Esophagus squamous epithelium (tissue), 5 donors: ENCODE measurements around the gene LCP1. TPM values are rescaled to one million over a fixed set of nuclear protein-coding genes. Genes with fewer than 3 reads are reported as not detected.

Experiments
- DNase-seq: peaks from one replicate; lab custom pipeline; 2025; lab: John Stamatoyannopoulos, UW
- H3K27ac ChIP-seq, 4 donors: fragments of 200-600 bp; sonication (generic); one replicate each; pipeline ENCODE4 v1.5.1; 2016 to 2019; ENCODE audit warnings: mild to moderate bottlenecking in 1 of 4
- H3K27me3 ChIP-seq, 4 donors: fragments of 200-600 bp; sonication (generic); 1 replicate in 3 of 4; 2 replicates in 1 of 4; pipeline versions ENCODE4 v1.5.1 to v1.6.0; 2017 to 2021; ENCODE audit warnings: antibody characterized with exemption in 1 of 4
- H3K36me3 ChIP-seq, 3 donors: fragments of 200-600 bp; sonication (generic); one replicate each; pipeline ENCODE4 v1.5.1; 2016 to 2019
- H3K4me1 ChIP-seq, 3 donors: fragments of 200-600 bp; sonication (generic); one replicate each; pipeline ENCODE4 v1.5.1; 2017 to 2019
- H3K4me3 ChIP-seq, 4 donors: fragments of 200-600 bp; sonication (generic); 1 replicate in 3 of 4; 2 replicates in 1 of 4; pipeline ENCODE4 v1.5.1; 2016 to 2019; ENCODE audit warnings: mild to moderate bottlenecking in 2 of 4, moderate library complexity in 1 of 4
- H3K9me3 ChIP-seq, 3 donors: fragments of 200-600 bp; sonication (generic); one replicate each; pipeline ENCODE4 v1.5.1; 2016 to 2019
- POLR2A ChIP-seq, 4 donors: fragments of 450-650 bp; IDR thresholded peaks; one replicate each; pipeline ENCODE4 v1.6.1; 2017; ENCODE audit warnings: antibody characterized with exemption in 4 of 4, mild to moderate bottlenecking in 4 of 4, moderate library complexity in 3 of 4
- WGBS, 2 donors: methylation state at CpG; one replicate each; pipeline ENCODE4 v1.1.5; 2018; 5-methylcytosine and 5-hydroxymethylcytosine counted together
- intact Hi-C: fragments of 100-400 bp; cut with DNase I; formaldehyde crosslinking; loops from one replicate; pipeline ENCODE4 v1.15.0; 2022
- total RNA-seq, 4 donors: library from RNA; depleted of rRNA; stranded (reverse); fragments of >200 nt; gene quantifications; one replicate each; pipeline ENCODE4 v1.1.0, GENCODE V29; 2016
- TF ChIP-seq, protein P1 (sequence below), 6 experiments: fragments of 450-650 bp in 4 of 6; fragments of 200-600 bp in 2 of 6; sonication (generic) in 2 of 6; IDR thresholded peaks; one replicate each; pipeline ENCODE4 v1.5.1; 2016 to 2019; ENCODE audit warnings: antibody characterized with exemption in 6 of 6, mild to moderate bottlenecking in 4 of 6, moderate library complexity in 4 of 6
- donor health status: DM: yes; HTN: yes; CAD: no.

The LCP1 gene
- total RNA-seq, 4 donors from 2014 or later = 8.7 to 33.9 (median 21.9) TPM

DNA sequence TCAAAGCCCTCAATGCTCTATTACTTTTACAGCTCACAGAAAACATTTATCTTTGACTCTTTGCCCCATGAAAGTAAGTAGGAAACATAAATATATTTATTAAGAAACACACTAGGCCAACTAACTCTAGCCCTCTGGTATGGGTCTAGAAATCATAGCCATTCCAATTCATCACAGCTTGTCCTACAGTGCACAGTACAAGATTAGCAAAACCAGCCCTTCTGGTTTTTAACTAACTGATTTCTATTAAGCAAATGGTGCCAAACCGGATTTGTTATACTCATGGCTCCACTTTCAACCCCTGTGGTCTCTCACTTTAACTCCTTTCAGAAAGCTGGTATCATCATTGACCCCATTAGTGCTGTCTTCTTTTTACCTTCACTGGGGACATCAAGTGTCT, 24.2 kb upstream of the LCP1 start:
- H3K9me3 ChIP-seq = no peaks in the 10 kb centered on the region
- TF ChIP-seq POLR2A (IDR thresholded peaks at IDR 0.05) = no peak
- TF ChIP-seq, protein P1, sequence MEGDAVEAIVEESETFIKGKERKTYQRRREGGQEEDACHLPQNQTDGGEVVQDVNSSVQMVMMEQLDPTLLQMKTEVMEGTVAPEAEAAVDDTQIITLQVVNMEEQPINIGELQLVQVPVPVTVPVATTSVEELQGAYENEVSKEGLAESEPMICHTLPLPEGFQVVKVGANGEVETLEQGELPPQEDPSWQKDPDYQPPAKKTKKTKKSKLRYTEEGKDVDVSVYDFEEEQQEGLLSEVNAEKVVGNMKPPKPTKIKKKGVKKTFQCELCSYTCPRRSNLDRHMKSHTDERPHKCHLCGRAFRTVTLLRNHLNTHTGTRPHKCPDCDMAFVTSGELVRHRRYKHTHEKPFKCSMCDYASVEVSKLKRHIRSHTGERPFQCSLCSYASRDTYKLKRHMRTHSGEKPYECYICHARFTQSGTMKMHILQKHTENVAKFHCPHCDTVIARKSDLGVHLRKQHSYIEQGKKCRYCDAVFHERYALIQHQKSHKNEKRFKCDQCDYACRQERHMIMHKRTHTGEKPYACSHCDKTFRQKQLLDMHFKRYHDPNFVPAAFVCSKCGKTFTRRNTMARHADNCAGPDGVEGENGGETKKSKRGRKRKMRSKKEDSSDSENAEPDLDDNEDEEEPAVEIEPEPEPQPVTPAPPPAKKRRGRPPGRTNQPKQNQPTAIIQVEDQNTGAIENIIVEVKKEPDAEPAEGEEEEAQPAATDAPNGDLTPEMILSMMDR (IDR thresholded peaks at IDR 0.05) = no peak
- no peak overlapping the region for H3K27ac ChIP-seq
- H3K36me3 ChIP-seq = no peaks in the 10 kb centered on the region
- H3K4me3 ChIP-seq = no peak overlapping the region
- no peaks in the 10 kb centered on the region for H3K27me3 ChIP-seq
- intact Hi-C loops = no loop called here
- no peak for DNase-seq
- peaks cover 0 to 7% (median 0%) of the 10 kb centered on the region in 3 donors for H3K4me1 ChIP-seq
- 20 to 56% methylated on average over 1 of the region's 1 CpG for WGBS, 2 donors

DNA sequence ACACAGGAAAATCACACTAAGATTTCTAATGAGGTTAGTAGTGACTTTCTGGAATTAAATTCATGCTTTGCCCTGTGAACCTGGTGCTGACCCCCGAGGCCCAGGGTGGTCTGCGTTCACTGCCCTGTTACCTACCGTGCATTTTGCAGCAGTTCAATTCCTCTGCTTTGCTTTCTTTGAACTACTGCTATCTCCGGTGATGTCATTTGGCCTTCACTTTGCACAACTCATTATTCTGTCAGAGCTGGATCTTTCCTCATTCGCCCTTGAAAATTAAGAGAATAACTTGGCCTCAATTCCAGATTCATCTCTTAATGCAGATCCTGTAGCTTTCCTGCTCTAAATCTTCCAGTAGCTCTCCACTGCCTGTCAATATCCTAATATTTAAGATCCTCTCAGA, 21.0 kb upstream of the LCP1 start:
- H3K4me1 ChIP-seq = peaks cover 0 to 4% (median 0%) of the 10 kb centered on the region in 3 donors
- H3K36me3 ChIP-seq = no peaks in the 10 kb centered on the region
- no peaks in the 10 kb centered on the region for H3K27me3 ChIP-seq
- H3K4me3 ChIP-seq = no peak overlapping the region
- no peak for DNase-seq
- H3K9me3 ChIP-seq = no peaks in the 10 kb centered on the region
- WGBS, 2 donors = 83 to 92% methylated on average over 5 of the region's 5 CpGs
- H3K27ac ChIP-seq = no peak overlapping the region
- TF ChIP-seq, protein P1 (IDR thresholded peaks at IDR 0.05) = no peak
- TF ChIP-seq POLR2A (IDR thresholded peaks at IDR 0.05) = no peak
- intact Hi-C loops = no loop called here

DNA sequence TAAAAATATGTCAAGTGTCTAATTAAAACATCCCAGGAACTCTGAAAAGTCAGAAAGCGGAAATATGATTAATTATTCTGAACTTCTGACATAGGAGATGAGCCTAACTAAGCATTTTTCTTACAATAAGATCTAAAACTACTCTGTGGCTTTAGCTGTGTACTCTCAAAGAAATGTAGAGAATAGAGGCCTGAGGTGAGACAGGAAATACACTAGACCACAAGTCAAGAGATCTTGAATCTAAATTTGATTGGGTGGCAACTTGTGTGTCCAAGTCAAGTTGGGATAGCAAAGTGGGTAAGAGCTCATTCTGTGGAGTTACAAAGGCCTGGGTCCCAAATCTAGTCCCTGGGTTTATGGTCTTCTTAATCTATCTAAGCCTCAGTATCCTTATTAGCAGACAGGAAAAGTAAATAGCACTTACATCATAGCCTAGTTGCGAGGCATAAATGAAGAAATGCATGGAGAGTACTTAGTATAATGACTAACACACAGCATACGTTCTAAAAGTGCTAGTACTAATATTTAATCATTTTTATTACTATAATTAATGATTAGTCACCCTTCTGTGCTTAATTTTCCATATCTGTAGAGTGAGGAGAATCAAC, 20.3 kb upstream of the LCP1 start:
- DNase-seq = no peak
- intact Hi-C loops = no loop called here
- WGBS, 2 donors = 66 to 67% methylated on average over 3 of the region's 3 CpGs

DNA sequence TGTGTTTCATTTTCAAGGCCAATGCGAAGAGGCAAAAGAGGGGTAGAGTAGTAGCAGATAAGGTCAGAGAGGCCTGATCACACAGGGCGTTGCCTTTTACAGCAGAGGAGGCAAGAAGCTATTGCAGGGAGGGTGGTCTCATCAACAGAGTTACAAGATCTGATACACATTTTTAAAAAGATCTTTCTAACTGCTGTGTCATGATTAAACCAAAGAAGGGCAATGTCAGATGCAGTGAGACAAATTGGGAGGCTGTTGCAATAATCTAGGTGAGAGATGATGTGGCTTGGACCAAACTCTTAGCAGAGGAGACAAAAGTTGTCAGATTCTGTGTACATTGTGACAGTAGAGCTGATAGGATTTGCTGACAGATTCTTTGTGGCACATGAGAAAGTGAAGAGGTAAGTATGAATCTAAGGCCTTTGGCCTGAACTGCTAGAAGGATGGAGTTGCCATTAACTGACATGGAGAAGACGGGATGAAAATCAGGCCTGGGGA, 16.8 kb upstream of the LCP1 start:
- Histone ChIP-seq H3K36me3 (no peaks in the 10 kb centered on the region), H3K27me3 (no peaks in the 10 kb centered on the region), H3K4me3 (no peak overlapping the region), H3K9me3 (no peaks in the 10 kb centered on the region), H3K4me1 (no peaks in the 10 kb centered on the region), H3K27ac (no peak overlapping the region)
- no peak for DNase-seq
- 71 to 77% methylated on average over 3 of the region's 3 CpGs for WGBS, 2 donors
- TF ChIP-seq POLR2A (IDR thresholded peaks at IDR 0.05) = no peak
- TF ChIP-seq, protein P1 (IDR thresholded peaks at IDR 0.05) = no peak
- intact Hi-C loops = no loop called here

More for the DNA sequence above, 20.3 kb upstream of the LCP1 start:
- Histone ChIP-seq H3K4me1 (peaks cover 0 to 4% (median 0%) of the 10 kb centered on the region in 3 donors), H3K4me3 (no peak overlapping the region), H3K27me3 (no peaks in the 10 kb centered on the region), H3K27ac (no peak overlapping the region), H3K9me3 (no peaks in the 10 kb centered on the region), H3K36me3 (no peaks in the 10 kb centered on the region)
- TF ChIP-seq, protein P1 (IDR thresholded peaks at IDR 0.05) = no peak
- TF ChIP-seq POLR2A (IDR thresholded peaks at IDR 0.05) = no peak

DNA sequence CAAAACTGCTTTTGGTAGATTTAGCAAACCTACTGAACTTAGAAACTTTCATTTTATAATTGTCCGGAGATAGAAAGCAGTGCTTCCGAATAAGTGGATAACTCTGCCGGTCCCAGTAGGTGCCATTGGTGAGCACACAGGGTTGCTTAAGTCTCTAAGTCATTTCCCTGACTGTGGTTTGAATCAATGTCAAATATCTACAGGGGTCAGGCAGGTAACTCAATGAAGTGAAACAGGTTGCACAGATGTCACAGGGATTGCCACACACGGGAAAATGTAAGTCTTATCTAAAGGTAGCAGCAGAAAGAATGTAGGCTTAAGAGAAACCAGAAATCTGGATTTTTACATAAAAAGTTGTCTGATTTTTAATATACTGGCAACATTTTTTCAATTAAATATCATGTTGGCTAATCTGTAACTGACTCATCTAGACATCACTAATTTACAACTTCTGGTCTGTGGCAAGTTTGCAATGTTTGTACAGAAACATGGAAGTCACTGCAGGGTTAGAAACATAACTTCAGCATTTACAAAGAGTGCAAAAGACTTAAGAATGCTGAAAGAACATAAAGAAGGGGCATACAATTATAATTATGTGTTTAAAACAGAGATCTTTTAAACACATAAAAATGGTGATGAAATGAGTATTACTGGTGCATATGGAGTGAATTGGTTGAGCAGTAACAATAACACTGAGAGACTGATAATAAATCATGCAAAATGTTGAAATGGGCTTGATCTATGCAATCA, 15.5 kb upstream of the LCP1 start:
- H3K27me3 ChIP-seq = no peaks in the 10 kb centered on the region
- WGBS, 2 donors = 54 to 74% methylated on average over 4 of the region's 4 CpGs
- TF ChIP-seq POLR2A (IDR thresholded peaks at IDR 0.05) = no peak
- TF ChIP-seq, protein P1 (IDR thresholded peaks at IDR 0.05) = no peak
- H3K9me3 ChIP-seq = no peaks in the 10 kb centered on the region
- no peak overlapping the region for H3K27ac ChIP-seq
- H3K36me3 ChIP-seq = no peaks in the 10 kb centered on the region
- intact Hi-C loops = no loop called here
- no peaks in the 10 kb centered on the region for H3K4me1 ChIP-seq
- no peak overlapping the region for H3K4me3 ChIP-seq
- DNase-seq = no peak
